IMR-90 (cell line): ENCODE data around the gene DAPK1. TPM values are rescaled to one million over a fixed set of nuclear protein-coding genes. Genes with fewer than 3 reads are reported as not detected.

ENCODE experiments used
- ATAC-seq: fragments of 200-7000 bp; cut with Tn5 transposase; 2 replicates; pipeline ENCODE4 v1.9.1; 2020; ENCODE audit warnings: low read depth, mild to moderate bottlenecking, moderate library complexity
- BruUV-seq: library from RNA; stranded (reverse); fragments of 400-500 nt; replicated peaks from 2 replicates; lab custom pipeline; 2021; lab: Mats Ljungman, UMichigan
- CTCF ChIA-PET: fragments of 300-600 bp; formaldehyde crosslinking; extraction: SDS; loops from one replicate; lab custom pipeline; 2021; ENCODE audit warnings: antibody characterized with exemption; lab: Yijun Ruan, JAX
- POLR2A ChIA-PET: fragments of 300-600 bp; sonication (Branson Sonifier 250); formaldehyde crosslinking; loops from one replicate; lab custom pipeline; 2022; ENCODE audit warnings: antibody characterized with exemption; ENCODE audit not compliant: unreplicated experiment; lab: Charles Lee
- DNase-seq: peaks from one replicate; pipeline ENCODE4 v3.0.0; 2013
- H2AFZ ChIP-seq: replicated peaks from 2 replicates; pipeline ENCODE3; 2013; ENCODE audit warnings: low read length, mild to moderate bottlenecking; ENCODE audit not compliant: poor library complexity
- H2AK5ac ChIP-seq: 2 replicates; pipeline ENCODE4 v1.6.1; 2013; ENCODE audit warnings: low read depth, low read length, inconsistent platforms
- H2AK9ac ChIP-seq: replicated peaks from 2 replicates; pipeline ENCODE3; 2013; ENCODE audit warnings: mild to moderate bottlenecking, low read depth, low read length, moderate library complexity; ENCODE audit not compliant: poor library complexity
- H2BK120ac ChIP-seq: 2 replicates; pipeline ENCODE4 v1.6.1; 2013; ENCODE audit warnings: low read depth, low read length, inconsistent platforms
- H2BK15ac ChIP-seq: 3 replicates; pipeline ENCODE4 v1.6.1; 2013; ENCODE audit warnings: low read depth, low read length, inconsistent platforms
- H2BK20ac ChIP-seq: 2 replicates; pipeline ENCODE4 v1.6.1; 2013; ENCODE audit warnings: low read depth, mild to moderate bottlenecking, inconsistent platforms, low read length, moderate library complexity
- H2BK5ac ChIP-seq: 2 replicates; pipeline ENCODE4 v1.6.1; 2013; ENCODE audit warnings: mild to moderate bottlenecking, low read depth, low read length, inconsistent platforms; ENCODE audit not compliant: poor library complexity, severe bottlenecking
- H3K14ac ChIP-seq: replicated peaks from 2 replicates; pipeline ENCODE4 v1.6.1; 2013; ENCODE audit warnings: low read depth, low read length, inconsistent platforms
- H3K18ac ChIP-seq: 2 replicates; pipeline ENCODE4 v1.6.1; 2013; ENCODE audit warnings: low read depth, low read length, control low read depth
- H3K23ac ChIP-seq: 2 replicates; pipeline ENCODE4 v1.6.1; 2013; ENCODE audit warnings: low read depth, low read length, inconsistent platforms
- H3K27ac ChIP-seq: 2 replicates; pipeline ENCODE4 v1.5.1; 2013; ENCODE audit warnings: mild to moderate bottlenecking, control low read depth, low read length; ENCODE audit not compliant: insufficient read depth
- H3K27me3 ChIP-seq: 2 replicates; pipeline ENCODE4 v1.6.1; 2013; ENCODE audit warnings: low read length; ENCODE audit not compliant: control insufficient read depth, insufficient read depth
- H3K36me3 ChIP-seq: 2 replicates; pipeline ENCODE4 v1.6.1; 2013; ENCODE audit warnings: low read length, mixed read lengths; ENCODE audit not compliant: control insufficient read depth, insufficient read depth
- H3K4ac ChIP-seq: 2 replicates; pipeline ENCODE4 v1.6.1; 2013; ENCODE audit warnings: low read depth, low read length, inconsistent platforms
- H3K4me1 ChIP-seq: 2 replicates; pipeline ENCODE4 v1.6.1; 2013; ENCODE audit warnings: low read length, mixed read lengths; ENCODE audit not compliant: control insufficient read depth, insufficient read depth
- H3K4me2 ChIP-seq: 2 replicates; pipeline ENCODE4 v1.6.1; 2013; ENCODE audit warnings: low read depth, mild to moderate bottlenecking, control low read depth, low read length, moderate library complexity
- H3K4me3 ChIP-seq: 2 replicates; pipeline ENCODE4 v1.5.1; 2013; ENCODE audit warnings: low read depth, mild to moderate bottlenecking, control low read depth, low read length, moderate library complexity; ENCODE audit not compliant: insufficient read depth
- H3K56ac ChIP-seq: 2 replicates; pipeline ENCODE4 v1.6.1; 2013; ENCODE audit warnings: low read length, inconsistent platforms; ENCODE audit not compliant: insufficient read depth; ENCODE audit errors: extremely low read depth
- H3K79me1 ChIP-seq, 2 experiments: 2 replicates each; pipeline ENCODE4 v1.6.1; 2013; ENCODE audit warnings: low read length in 2 of 2, inconsistent platforms in 1 of 2, low read depth in 1 of 2
- H3K9ac ChIP-seq: 2 replicates; pipeline ENCODE4 v1.6.1; 2013; ENCODE audit warnings: low read depth, low read length, control low read depth
- H3K9me1 ChIP-seq: 2 replicates; pipeline ENCODE4 v1.6.1; 2013; ENCODE audit warnings: low read length, inconsistent platforms; ENCODE audit not compliant: insufficient read depth
- H3K9me3 ChIP-seq: 2 replicates; pipeline ENCODE4 v1.6.1; 2013; ENCODE audit warnings: low read length; ENCODE audit not compliant: control insufficient read depth, insufficient read depth
- H4K20me1 ChIP-seq: 2 replicates; pipeline ENCODE4 v1.6.1; 2013; ENCODE audit warnings: low read length, inconsistent platforms; ENCODE audit not compliant: insufficient read depth
- H4K5ac ChIP-seq: 2 replicates; pipeline ENCODE4 v1.6.1; 2013; ENCODE audit warnings: mild to moderate bottlenecking, low read depth, low read length, control low read depth
- H4K8ac ChIP-seq, 2 experiments: 2 replicates each; pipeline ENCODE4 v1.6.1; 2013; ENCODE audit warnings: low read depth in 2 of 2, low read length in 2 of 2, control low read depth in 1 of 2, inconsistent platforms in 1 of 2
- H4K91ac ChIP-seq: 2 replicates; pipeline ENCODE4 v1.6.1; 2013; ENCODE audit warnings: low read depth, low read length, inconsistent platforms; ENCODE audit not compliant: insufficient read depth
- FOS ChIP-seq: fragments of 150-350 bp; IDR thresholded peaks from 2 replicates; pipeline ENCODE4 v1.6.1; 2016; ENCODE audit warnings: low read depth, low read length
- MXI1 ChIP-seq: IDR thresholded peaks from 2 replicates; pipeline ENCODE4 v1.6.1; 2012; ENCODE audit warnings: low read depth, mild to moderate bottlenecking, low read length, moderate library complexity, borderline replicate concordance
- POLR2A ChIP-seq: IDR thresholded peaks from 2 replicates; pipeline ENCODE4 v1.6.1; 2012; ENCODE audit warnings: mild to moderate bottlenecking, low read depth, low read length
- WGBS, 2 experiments: methylation state at CpG; one replicate each; pipeline versions ENCODE4 v1.1.5 to v1.1.7; 2013; ENCODE audit warnings: missing lambda C conversion rate in 2 of 2; ENCODE audit not compliant: insufficient read length in 1 of 2; ENCODE audit errors: extremely low coverage in 2 of 2; 5-methylcytosine and 5-hydroxymethylcytosine counted together
- dilution Hi-C: fragments of 300-500 bp; cut with HindIII; formaldehyde crosslinking; loops from one replicate; pipeline ENCODE4 v1.14.3; 2018; ENCODE audit warnings: low sequenced_read_pairs; ENCODE audit not compliant: unreplicated experiment
- in situ Hi-C: fragments of 300-500 bp; cut with MboI; formaldehyde crosslinking; loops from 3 replicates; pipeline ENCODE4 v1.14.3; 2019; ENCODE audit warnings: low sequenced_read_pairs, inconsistent platforms, mixed read lengths
- intact Hi-C: fragments of 100-400 bp; cut with micrococcal nuclease; formaldehyde crosslinking; loops from 2 replicates; pipeline ENCODE4 v1.10.0; 2022
- polyA plus RNA-seq, 3 experiments: library from polyadenylated mRNA; depleted of rRNA; stranded (reverse); fragments of >200 nt; gene quantifications; 2 replicates each; pipeline ENCODE4 v1.2.3, GENCODE V29; 2012; ENCODE audit warnings: low replicate concordance in 1 of 3
- total RNA-seq: library from RNA; depleted of rRNA; stranded (reverse); fragments of >200 nt; gene quantifications from 2 replicates; pipeline ENCODE4 v1.2.3, GENCODE V29; 2012

The DAPK1 gene
- total and polyA plus RNA-seq, 2 of the 4 experiments (the other 2 are of a cell fraction), result under 0.01 to 0.03 TPM

DNA sequence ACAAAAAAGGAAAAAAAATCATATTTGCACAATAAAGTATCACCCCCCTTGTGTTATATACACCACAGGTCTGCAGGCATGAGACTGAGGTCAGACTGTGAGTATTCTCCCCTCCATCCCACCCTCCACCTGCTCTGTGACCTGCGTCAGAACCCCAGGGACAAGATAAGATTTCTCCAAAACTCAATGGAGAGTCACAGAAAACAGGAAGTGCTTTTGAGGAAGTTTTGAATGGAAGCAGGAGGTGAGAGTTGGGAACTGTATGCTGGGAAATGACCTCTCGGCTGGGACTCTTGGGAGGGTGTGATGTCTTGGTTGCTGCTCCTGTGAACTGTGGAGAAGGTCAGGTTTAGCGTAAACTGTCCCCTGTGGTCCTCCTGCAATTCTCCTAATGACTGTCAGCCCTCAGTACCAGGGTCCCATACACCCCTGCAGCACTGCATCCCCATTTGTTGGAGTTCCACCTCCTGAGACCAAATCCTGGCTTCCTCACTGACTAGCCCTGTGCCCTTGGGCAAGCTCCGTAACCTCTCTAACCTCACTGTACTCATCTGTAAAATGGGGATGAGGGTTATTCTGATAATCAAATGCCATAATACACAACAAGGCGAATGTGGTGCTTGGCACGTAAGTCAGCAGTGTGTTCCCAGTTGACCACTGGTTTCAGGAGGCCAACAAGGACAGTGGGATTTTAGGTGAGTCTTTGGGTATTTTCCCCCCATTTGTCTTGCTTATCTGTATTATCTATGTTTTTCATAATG is 221.4 kb downstream of the DAPK1 start (continued):
- TF ChIP-seq FOS (no peak), POLR2A (no peak)

DNA sequence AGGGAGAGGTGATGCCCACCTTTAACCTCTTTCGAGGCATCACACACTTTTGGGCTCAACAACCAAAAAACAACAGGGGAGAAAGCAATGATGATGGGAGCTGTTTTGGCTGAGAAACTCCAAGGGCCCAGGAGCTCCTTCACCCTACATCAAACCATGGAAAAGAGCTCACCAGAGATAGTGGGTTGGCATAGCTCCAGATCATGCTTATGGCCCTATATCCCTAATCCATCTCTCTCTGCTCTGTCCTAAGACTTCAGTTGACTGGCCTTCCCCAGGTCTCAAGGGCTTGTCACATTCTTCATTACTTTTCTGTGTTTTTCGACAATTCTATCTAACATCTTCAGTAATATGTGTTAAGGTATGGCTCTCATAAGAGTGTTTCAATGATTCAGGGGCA is 222.5 kb downstream of the DAPK1 start:
- Histone ChIP-seq H3K4ac (no peak overlapping the region), H3K4me3 (no peak overlapping the region), H3K18ac (no peak overlapping the region), H3K27me3 (no peaks in the 10 kb centered on the region; the same call in 1 of the 2 replicates), H4K8ac (no peak overlapping the region), H4K20me1 (no peaks in the 10 kb centered on the region), H4K5ac (no peak overlapping the region), H3K79me1 (no peaks in the 10 kb centered on the region), H4K91ac (no peak overlapping the region), H3K4me2 (no peak overlapping the region), H2BK120ac (no peak overlapping the region), H3K4me1 (no peaks in the 10 kb centered on the region), H3K36me3 (no peaks in the 10 kb centered on the region), H3K9ac (no peak overlapping the region), H2BK5ac (no peak overlapping the region), H2AK9ac (no peak overlapping the region), H3K56ac (no peak overlapping the region), H3K9me3 (no peaks in the 10 kb centered on the region), H2AK5ac (no peak overlapping the region), H3K9me1 (no peaks in the 10 kb centered on the region), H3K27ac (no peak overlapping the region), H2AFZ (no peak overlapping the region), H3K14ac (no peak overlapping the region), H3K23ac (no peak overlapping the region), H2BK20ac (no peak overlapping the region), H2BK15ac (no peak overlapping the region)
- ChIA-PET CTCF (no interaction called here), POLR2A (no interaction called here)
- ATAC-seq (no peak), DNase-seq (no peak)
- no peak for TF ChIP-seq MXI1
- intact Hi-C loops (no loop called here), dilution Hi-C loops (no loop called here), in situ Hi-C loops (loop anchor here (25.0 kb wide), 1 partner anchor 842 kb away; no protein-coding TSS in a partner anchor)
- no TSS peak for BruUV-seq
- no CpG with 5 or more reads among the region's 2 CpGs for WGBS, 2 experiments
